Aorta (tissue), 5 donors: ENCODE measurements around the gene PARP8. TPM values are rescaled to one million over a fixed set of nuclear protein-coding genes. Genes with fewer than 3 reads are reported as not detected.

Experiments used
- ATAC-seq: fragments of 200-7000 bp; cut with Tn5 transposase; one replicate; pipeline ENCODE4 v1.9.1; 2022; ENCODE audit warnings: moderate library complexity; ENCODE audit not compliant: low FRiP score
- DNase-seq, 2 donors: peaks; one replicate each; pipeline ENCODE4 v3.0.0-alpha.2; 2020
- H3K27ac ChIP-seq, 2 donors: one replicate each; pipeline ENCODE4 v1.5.1; 2013; ENCODE audit warnings: low read length in 2 of 2, mild to moderate bottlenecking in 2 of 2, moderate library complexity in 2 of 2, control low read depth in 1 of 2, inconsistent platforms in 1 of 2, low read depth in 1 of 2
- H3K27me3 ChIP-seq, 2 donors: one replicate each; pipeline ENCODE4 v1.6.1; 2013; ENCODE audit warnings: control low read depth in 1 of 2, low read length in 1 of 2, mild to moderate bottlenecking in 1 of 2, moderate library complexity in 1 of 2; ENCODE audit not compliant: insufficient read depth in 2 of 2, control insufficient read depth in 1 of 2
- H3K36me3 ChIP-seq, 2 donors: one replicate each; pipeline ENCODE4 v1.6.1; 2013; ENCODE audit warnings: control low read depth in 1 of 2, low read length in 1 of 2, mild to moderate bottlenecking in 1 of 2; ENCODE audit not compliant: insufficient read depth in 2 of 2, control insufficient read depth in 1 of 2
- H3K4me1 ChIP-seq, 2 donors: one replicate each; pipeline ENCODE4 v1.6.1; 2013; ENCODE audit warnings: low read length in 2 of 2, control low read depth in 1 of 2, mild to moderate bottlenecking in 1 of 2, moderate library complexity in 1 of 2; ENCODE audit not compliant: insufficient read depth in 2 of 2, control insufficient read depth in 1 of 2
- H3K4me3 ChIP-seq, 2 donors: one replicate each; pipeline ENCODE4 v1.5.1; 2013; ENCODE audit warnings: low read length in 2 of 2, control low read depth in 1 of 2, mild to moderate bottlenecking in 1 of 2
- H3K9me3 ChIP-seq: one replicate; pipeline ENCODE4 v1.6.1; 2013; ENCODE audit warnings: mild to moderate bottlenecking, low read length; ENCODE audit not compliant: control insufficient read depth
- WGBS, 2 donors: extraction: QIAGEN DNeasy Blood & Tissue Kit; methylation state at CpG; one replicate each; pipeline ENCODE4 v1.1.7; 2013; 5-methylcytosine and 5-hydroxymethylcytosine counted together
- intact Hi-C, 2 donors: fragments of 100-400 bp; cut with DNase I; formaldehyde crosslinking; loops; one replicate each; pipeline versions ENCODE4 v1.14.2 to v1.15.0; 2022
- polyA plus RNA-seq, 2 donors: library from polyadenylated mRNA; stranded (reverse); fragments of 200-250 nt; gene quantifications; one replicate each; pipeline ENCODE4 v1.2.3, GENCODE V29; 2013
- total RNA-seq, 2 donors: library from RNA; stranded (reverse); fragmentation: NEBNext Ultra II Directional; extraction: Animal tissue kit (Norgen Biotek cat#: 25700); gene quantifications; one replicate each; pipeline ENCODE4 v1.2.1, GENCODE V29; 2021
- donor health status: healthy with polysubstance abuse.
- donor health status: Bipolar disorder and iron deficiency.
- donor health status: DM: no; HTN: no; CAD: no.
- donor health status: DM: no; HTN: no; CAD: no.
- donor health status: DM: yes; HTN: yes; CAD: no.

PARP8 gene
- total and polyA plus RNA-seq, 4 donors, result 5.3 to 47.6 (median 19.5) TPM

GRCh38 chr5:50740832-50741231, 74.4 kb downstream of the PARP8 start:
- Histone ChIP-seq H3K9me3 (no peaks in the 10 kb centered on the region), H3K4me3 (no peak overlapping the region), H3K27me3 (no peaks in the 10 kb centered on the region), H3K27ac (no peak overlapping the region), H3K4me1 (no peaks in the 10 kb centered on the region), H3K36me3 (no peaks in the 10 kb centered on the region)
- WGBS, 2 donors, result 97% methylated on average over 4 of the region's 4 CpGs
- DNase-seq, result no peak
- intact Hi-C loops, result loop anchor here in 1 of 2 donors (10.0 kb wide), 1 partner anchor 76 kb away; the partner anchor contains the start of gene PARP8
- ATAC-seq, result no peak

- Histone ChIP-seq H3K36me3 (no peaks in the 10 kb centered on the region), H3K27me3 (no peaks in the 10 kb centered on the region), H3K27ac (no peak overlapping the region), H3K4me1 (peaks cover 0 to 2% of the 10 kb centered on the region in 2 donors), H3K4me3 (peak overlapping the region; percentile 59 to 76), H3K9me3 (no peaks in the 10 kb centered on the region)
- intact Hi-C loops, result loop anchor here (5.0 to 10.0 kb wide), 2 partner anchors 77 to 80 kb away; partner anchors contain the start of gene PARP8 (in 2 of the 2)
- ATAC-seq (no peak), DNase-seq (no peak)
- WGBS, 2 donors, result 2 to 4% methylated on average over 2 of the region's 2 CpGs
Measured at GRCh38 chr5:50744776-50745175, 78.3 kb downstream of the PARP8 start.

DNA sequence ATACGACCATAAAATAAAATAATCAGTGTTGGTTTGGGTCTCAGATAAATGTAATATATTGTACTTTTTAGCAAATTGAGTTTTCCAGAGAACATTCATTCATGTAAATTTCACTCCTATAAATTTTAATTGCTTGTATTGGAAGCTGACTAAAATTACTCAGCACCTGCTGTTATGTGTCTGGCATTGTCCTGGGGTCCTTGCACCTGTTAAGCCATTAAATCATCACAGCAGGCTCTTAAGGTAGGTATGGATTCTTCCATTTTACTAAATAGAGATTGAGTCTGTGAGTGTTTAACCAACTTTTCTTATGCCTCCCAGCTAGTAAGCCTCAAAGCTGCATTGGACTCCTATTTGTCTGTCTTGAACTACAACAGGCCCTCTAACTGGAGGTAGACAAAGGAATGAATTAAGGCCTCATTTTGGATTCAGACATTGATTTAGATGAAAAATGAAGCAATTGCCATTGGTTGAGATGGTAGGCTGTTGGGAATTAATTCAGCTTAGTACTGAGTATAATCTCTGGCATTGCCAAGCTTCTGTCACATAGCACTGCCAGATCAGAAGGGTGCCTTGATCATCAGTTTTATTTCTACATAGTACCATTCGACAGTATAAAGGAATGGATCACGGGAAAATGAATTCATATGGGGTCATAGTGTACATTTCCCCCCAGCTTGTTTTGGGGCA, 78.9 kb downstream of the PARP8 start:
- H3K27me3 ChIP-seq, result no peaks in the 10 kb centered on the region
- H3K9me3 ChIP-seq, result no peaks in the 10 kb centered on the region
- DNase-seq, result no peak
- peak overlapping the region; percentile 59 to 76 for H3K4me3 ChIP-seq
- peaks cover 0 to 2% of the 10 kb centered on the region in 2 donors for H3K4me1 ChIP-seq
- intact Hi-C loops, result loop anchor here (5.0 to 10.0 kb wide), 2 partner anchors 78 to 81 kb away; partner anchors contain the start of gene PARP8 (in 2 of the 2)
- no peaks in the 10 kb centered on the region for H3K36me3 ChIP-seq
- ATAC-seq, result no peak
- 66 to 74% methylated on average over 3 of the region's 3 CpGs for WGBS, 2 donors
- H3K27ac ChIP-seq, result peak overlapping the region in 1 of 2 donors; percentile 25

DNA sequence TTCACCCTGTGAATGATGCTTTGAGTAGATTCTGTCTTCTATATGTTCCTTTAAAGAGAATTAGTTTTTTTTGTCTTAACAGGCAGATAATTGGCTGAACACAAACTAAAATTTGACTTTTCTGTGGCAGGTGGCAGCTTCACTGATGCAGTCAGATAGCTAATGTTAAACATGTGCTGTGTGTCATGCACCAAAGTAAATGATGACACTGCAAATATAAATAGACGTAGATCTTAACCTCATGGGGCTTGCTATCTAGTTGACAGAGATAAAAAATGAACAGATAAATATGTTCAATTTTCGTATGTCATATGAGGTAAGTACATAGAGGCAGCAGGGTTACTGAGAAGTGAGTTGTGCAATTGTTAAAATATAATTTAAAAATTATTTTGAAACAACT, 82.7 kb downstream of the PARP8 start:
- no peaks in the 10 kb centered on the region for H3K9me3 ChIP-seq
- ATAC-seq, result no peak
- H3K4me1 ChIP-seq, result peaks cover 0 to 2% of the 10 kb centered on the region in 2 donors
- H3K27me3 ChIP-seq, result no peaks in the 10 kb centered on the region
- WGBS, 2 donors, result 82 to 90% methylated on average over 2 of the region's 2 CpGs
- no peak overlapping the region for H3K4me3 ChIP-seq
- no peak overlapping the region for H3K27ac ChIP-seq
- intact Hi-C loops, result loop anchor here (5.0 to 10.0 kb wide), 2 partner anchors 82 to 84 kb away; partner anchors contain the start of gene PARP8 (in 2 of the 2)
- no peaks in the 10 kb centered on the region for H3K36me3 ChIP-seq
- no peak for DNase-seq

DNA sequence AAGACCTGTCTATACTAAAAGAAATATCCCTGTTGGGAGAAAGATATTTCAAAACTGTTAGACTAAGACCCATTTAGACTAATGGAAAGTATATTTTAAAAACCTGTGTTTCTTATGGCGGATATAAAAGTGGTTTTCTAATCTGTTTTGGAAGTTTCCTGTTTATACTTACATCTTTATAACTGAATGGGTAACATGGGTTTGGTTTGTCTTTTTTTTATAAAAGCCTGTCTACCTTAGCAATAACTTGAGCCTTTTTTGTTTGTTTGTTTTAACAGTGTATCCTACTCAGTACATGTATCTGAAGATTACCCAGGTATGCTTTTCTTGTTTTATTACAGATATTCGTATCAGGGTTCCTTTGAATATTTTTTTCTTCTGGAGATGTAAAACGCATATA, 83.4 kb downstream of the PARP8 start:
- Histone ChIP-seq H3K27me3 (no peaks in the 10 kb centered on the region), H3K9me3 (no peaks in the 10 kb centered on the region), H3K4me1 (peaks cover 0 to 2% of the 10 kb centered on the region in 2 donors), H3K36me3 (no peaks in the 10 kb centered on the region), H3K4me3 (no peak overlapping the region), H3K27ac (no peak overlapping the region)
- 89 to 94% methylated on average over 3 of the region's 3 CpGs for WGBS, 2 donors
- DNase-seq, result no peak
- intact Hi-C loops, result loop anchor here (5.0 to 10.0 kb wide), 3 partner anchors 83 to 235 kb away; partner anchors contain the start of gene PARP8 (in 2 of the 2)
- ATAC-seq, result no peak

DNA sequence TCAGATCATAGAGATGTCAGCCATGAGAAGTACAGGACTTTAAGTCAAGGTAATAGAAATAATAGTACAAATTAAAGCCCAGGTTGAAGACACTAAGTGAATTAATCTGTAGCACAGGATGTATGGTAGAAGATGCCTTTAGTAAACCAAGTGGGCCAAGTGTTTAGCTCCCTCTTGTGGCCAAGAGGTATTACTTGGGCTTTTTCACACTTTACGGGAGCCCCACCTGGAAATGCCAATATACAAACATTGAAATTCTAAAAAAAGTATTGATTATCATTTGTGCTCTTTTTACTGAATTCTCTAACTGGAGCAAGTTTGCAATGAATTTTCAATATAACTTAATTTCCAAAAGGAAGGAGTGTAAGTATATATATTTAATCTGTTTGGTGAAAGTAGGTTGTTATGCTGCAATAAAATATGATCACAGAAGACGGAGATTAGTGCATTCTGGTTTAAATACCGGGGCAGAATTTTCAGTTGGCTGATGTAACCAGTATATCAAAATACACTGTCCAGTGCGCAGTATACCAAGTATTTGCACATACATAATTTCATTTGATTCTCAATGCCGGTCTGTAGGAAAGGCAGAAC, 84.7 kb downstream of the PARP8 start:
- DNase-seq (no peak), ATAC-seq (peak; percentile 74)
- 61 to 63% methylated on average over 5 of the region's 5 CpGs for WGBS, 2 donors
- intact Hi-C loops, result loop anchor here in 1 of 2 donors (10.0 kb wide), 1 partner anchor 236 kb away; no protein-coding TSS in a partner anchor
- Histone ChIP-seq H3K27ac (no peak overlapping the region), H3K4me3 (no peak overlapping the region), H3K36me3 (no peaks in the 10 kb centered on the region), H3K4me1 (peaks cover 0 to 2% of the 10 kb centered on the region in 2 donors), H3K9me3 (no peaks in the 10 kb centered on the region), H3K27me3 (no peaks in the 10 kb centered on the region)

- Histone ChIP-seq H3K4me1 (peaks cover 0 to 2% of the 10 kb centered on the region in 2 donors), H3K9me3 (no peaks in the 10 kb centered on the region), H3K27ac (no peak overlapping the region), H3K4me3 (no peak overlapping the region), H3K36me3 (no peaks in the 10 kb centered on the region), H3K27me3 (no peaks in the 10 kb centered on the region)
- no peak for DNase-seq
- intact Hi-C loops, result loop anchor here in 1 of 2 donors (10.0 kb wide), 1 partner anchor 238 kb away; no protein-coding TSS in a partner anchor
- ATAC-seq, result no peak
Measured at GRCh38 chr5:50752800-50753199, 86.4 kb downstream of the PARP8 start.

GRCh38 chr5:50759526-50760270, 93.3 kb downstream of the PARP8 start:
- intact Hi-C loops, result loop anchor here in 1 of 2 donors (10.0 kb wide), 1 partner anchor 245 kb away; no protein-coding TSS in a partner anchor

More at GRCh38 chr5:50759526-50760270, 93.3 kb downstream of the PARP8 start:
- Histone ChIP-seq H3K4me3 (no peak overlapping the region), H3K36me3 (no peaks in the 10 kb centered on the region), H3K4me1 (no peaks in the 10 kb centered on the region), H3K27me3 (no peaks in the 10 kb centered on the region), H3K27ac (no peak overlapping the region), H3K9me3 (no peaks in the 10 kb centered on the region)
- WGBS, 2 donors, result 98 to 99% methylated on average over 1 of the region's 1 CpG
- DNase-seq (no peak), ATAC-seq (no peak)
